Natural killer cell (primary cell): ENCODE data around the gene PRR5. TPM values are rescaled to one million over a fixed set of nuclear protein-coding genes. Genes with fewer than 3 reads are reported as not detected.

ENCODE experiments used
- ATAC-seq, 3 donors: fragments of 150-1000 bp in 2 of 3; fragments of 200-7000 bp in 1 of 3; cut with Tn5 transposase; 1 replicate in 1 of 3; 2 replicates in 2 of 3; pipeline ENCODE4 v1.10.0; 2021; ENCODE audit warnings: mild to moderate bottlenecking in 2 of 3, moderate library complexity in 2 of 3
- DNase-seq, 2 donors: peaks; one replicate each; pipeline versions ENCODE4 v3.0.0 to v3.0.0-alpha.2; 2013 to 2021; ENCODE audit warnings: mixed read lengths in 1 of 2
- H3K27ac ChIP-seq: one replicate; pipeline ENCODE4 v1.5.1; 2013; ENCODE audit warnings: mild to moderate bottlenecking, low read length
- H3K27me3 ChIP-seq: one replicate; pipeline ENCODE4 v1.6.1; 2013; ENCODE audit warnings: low read length; ENCODE audit not compliant: control insufficient read depth, insufficient read depth
- H3K36me3 ChIP-seq: one replicate; pipeline ENCODE4 v1.6.1; 2013; ENCODE audit warnings: low read length; ENCODE audit not compliant: control insufficient read depth, insufficient read depth
- H3K4me1 ChIP-seq: one replicate; pipeline ENCODE4 v1.6.1; 2013; ENCODE audit warnings: low read length; ENCODE audit not compliant: control insufficient read depth, insufficient read depth
- H3K4me3 ChIP-seq: one replicate; pipeline ENCODE4 v1.5.1; 2013; ENCODE audit warnings: low read length
- H3K9me3 ChIP-seq: one replicate; pipeline ENCODE4 v1.6.1; 2013; ENCODE audit warnings: low read length; ENCODE audit not compliant: control insufficient read depth, insufficient read depth
- H3K27ac Mint-ChIP-seq, 2 donors: one replicate each; pipeline ENCODE4 v1.8.0; 2022; ENCODE audit warnings: mild to moderate bottlenecking in 2 of 2, mixed read lengths in 2 of 2, moderate library complexity in 1 of 2
- H3K27me3 Mint-ChIP-seq, 2 donors: one replicate each; pipeline ENCODE4 v1.8.0; 2022; ENCODE audit warnings: low read depth in 2 of 2, mixed read lengths in 2 of 2
- H3K36me3 Mint-ChIP-seq: one replicate; pipeline ENCODE4 v1.8.0; 2022; ENCODE audit warnings: mixed read lengths
- H3K4me1 Mint-ChIP-seq, 2 donors: one replicate each; pipeline ENCODE4 v1.8.0; 2022; ENCODE audit warnings: mixed read lengths in 2 of 2
- H3K4me3 Mint-ChIP-seq: one replicate; pipeline ENCODE4 v1.8.0; 2022; ENCODE audit warnings: mild to moderate bottlenecking, moderate library complexity, mixed read lengths
- H3K9me3 Mint-ChIP-seq, 2 donors: one replicate each; pipeline ENCODE4 v1.8.0; 2022; ENCODE audit warnings: mixed read lengths in 2 of 2
- CTCF ChIP-seq: fragments of 200-600 bp; IDR thresholded peaks from one replicate; pipeline ENCODE4 v1.8.0; 2022; ENCODE audit warnings: antibody characterized with exemption
- WGBS: methylation state at CpG from one replicate; pipeline ENCODE4 v1.1.7; 2013; ENCODE audit warnings: missing lambda C conversion rate; ENCODE audit not compliant: insufficient coverage; 5-methylcytosine and 5-hydroxymethylcytosine counted together
- intact Hi-C: fragments of 100-400 bp; cut with micrococcal nuclease; formaldehyde crosslinking; loops from one replicate; pipeline ENCODE4 v1.14.2; 2022
- total RNA-seq, 4 donors: library from RNA; stranded (reverse); fragments of 120-200 nt in 1 of 4; gene quantifications; one replicate each; pipeline versions ENCODE4 v1.2.3 to v1.2.4, GENCODE V29; 2013 to 2022

Gene PRR5
- total RNA-seq, 3 donors from 2014 or later (not counting 1 experiment from before 2014, with no cell fraction given), result 92.6 to 133 (median 93.4) TPM

GRCh38 chr22:44693756-44694155, 8.2 kb upstream of the PRR5 start:
- 76% methylated on average over 6 of the region's 9 CpGs for WGBS

GRCh38 chr22:44697423-44698141, 4.4 kb upstream of the PRR5 start:
- Mint-ChIP-seq H3K9me3 (no peaks in the 10 kb centered on the region), H3K27ac (peak overlapping the region; percentile 72 to 89), H3K27me3 (no peaks in the 10 kb centered on the region), H3K4me3 (peak overlapping the region; percentile 40), H3K36me3 (no peaks in the 10 kb centered on the region), H3K4me1 (peaks cover 32 to 53% of the 10 kb centered on the region in 2 donors)
- DNase-seq (peak; percentile 88 to 92), ATAC-seq (peak; percentile 37 to 61 (median 42))
- WGBS, result 29% methylated on average over 22 of the region's 22 CpGs
- H3K27ac ChIP-seq, result peak overlapping the region; percentile 63
- no peaks in the 10 kb centered on the region for H3K27me3 ChIP-seq
- no peaks in the 10 kb centered on the region for H3K36me3 ChIP-seq
- no peaks in the 10 kb centered on the region for H3K9me3 ChIP-seq
- intact Hi-C loops, result loop anchor here (1.0 to 5.0 kb wide), 3 partner anchors 13 to 400 kb away; no protein-coding TSS in a partner anchor
- no peak overlapping the region for H3K4me3 ChIP-seq
- H3K4me1 ChIP-seq, result peaks cover 43% of the 10 kb centered on the region
- TF ChIP-seq CTCF, result peak; percentile 98

More at GRCh38 chr22:44693756-44694155, 8.2 kb upstream of the PRR5 start:
- no peaks in the 10 kb centered on the region for H3K9me3 ChIP-seq
- H3K9me3 Mint-ChIP-seq, result no peaks in the 10 kb centered on the region
- H3K27me3 ChIP-seq, result no peaks in the 10 kb centered on the region
- H3K27ac ChIP-seq, result no peak overlapping the region
- H3K4me3 Mint-ChIP-seq, result no peak overlapping the region
- peak overlapping the region; percentile 67 to 73 for H3K27ac Mint-ChIP-seq
- no peaks in the 10 kb centered on the region for H3K27me3 Mint-ChIP-seq
- intact Hi-C loops, result no loop called here
- no peaks in the 10 kb centered on the region for H3K36me3 ChIP-seq
- H3K4me1 ChIP-seq, result peaks cover 20% of the 10 kb centered on the region
- no peak for TF ChIP-seq CTCF
- DNase-seq, result no peak
- no peak for ATAC-seq
- peaks cover 18 to 49% of the 10 kb centered on the region in 2 donors for H3K4me1 Mint-ChIP-seq
- H3K36me3 Mint-ChIP-seq, result no peaks in the 10 kb centered on the region
- no peak overlapping the region for H3K4me3 ChIP-seq

GRCh38 chr22:44698531-44699421, 3.2 kb upstream of the PRR5 start:
- no peaks in the 10 kb centered on the region for H3K36me3 Mint-ChIP-seq

More at GRCh38 chr22:44698531-44699421, 3.2 kb upstream of the PRR5 start:
- Mint-ChIP-seq H3K4me3 (peak overlapping the region; percentile 42), H3K27me3 (no peaks in the 10 kb centered on the region), H3K4me1 (peaks cover 40 to 50% of the 10 kb centered on the region in 2 donors), H3K27ac (peak overlapping the region; percentile 72 to 89), H3K9me3 (no peaks in the 10 kb centered on the region)
- H3K27ac ChIP-seq, result peak overlapping the region; percentile 63
- H3K4me1 ChIP-seq, result peaks cover 54% of the 10 kb centered on the region
- TF ChIP-seq CTCF, result no peak
- peak in 1 of 3 donors; percentile 13 for ATAC-seq
- no peaks in the 10 kb centered on the region for H3K36me3 ChIP-seq
- 58% methylated on average over 23 of the region's 23 CpGs for WGBS
- DNase-seq, result peak in 1 of 2 donors; percentile 40
- H3K27me3 ChIP-seq, result no peaks in the 10 kb centered on the region
- H3K4me3 ChIP-seq, result no peak overlapping the region
- H3K9me3 ChIP-seq, result no peaks in the 10 kb centered on the region
- intact Hi-C loops, result loop anchor here (2.0 to 5.0 kb wide), 2 partner anchors 14 to 399 kb away; no protein-coding TSS in a partner anchor
